DMS79 treated with DMSO at 0.1 percent for 48 hours (cell line): ENCODE results near the gene SGCA.

Experiments
- DNase-seq: peaks from one replicate; lab custom pipeline; 2025; lab: John Stamatoyannopoulos, UW

The SGCA gene

GRCh38 chr17:50209472-50210239 lies 43.9 kb downstream of the SGCA start:
- no peak for DNase-seq

GRCh38 chr17:50210240-50211225 lies 44.7 kb downstream of the SGCA start:
- no peak for DNase-seq

- no peak for DNase-seq
These were observed 45.7 kb downstream of the SGCA start for GRCh38 chr17:50211249-50212120.

GRCh38 chr17:50212121-50212843 lies 46.5 kb downstream of the SGCA start:
- DNase-seq = no peak

GRCh38 chr17:50213026-50214022 lies 47.5 kb downstream of the SGCA start:
- no peak for DNase-seq

GRCh38 chr17:50214976-50215760 lies 49.4 kb downstream of the SGCA start:
- no peak for DNase-seq

- DNase-seq = no peak
These were observed 51.8 kb downstream of the SGCA start for GRCh38 chr17:50217591-50217990.

GRCh38 chr17:50218071-50218759 lies 52.4 kb downstream of the SGCA start:
- DNase-seq = no peak

- no peak for DNase-seq
These were observed 53.0 kb downstream of the SGCA start for GRCh38 chr17:50218771-50219315.

- no peak for DNase-seq
These were observed 53.5 kb downstream of the SGCA start for GRCh38 chr17:50219342-50219741.

- DNase-seq = no peak
These were observed 54.2 kb downstream of the SGCA start for GRCh38 chr17:50219939-50220465.

GRCh38 chr17:50220811-50221210 lies 55.0 kb downstream of the SGCA start:
- no peak for DNase-seq

GRCh38 chr17:50221266-50221863 lies 55.6 kb downstream of the SGCA start:
- no peak for DNase-seq

GRCh38 chr17:50221864-50222545 lies 56.2 kb downstream of the SGCA start:
- no peak for DNase-seq

GRCh38 chr17:50222922-50223321 lies 57.1 kb downstream of the SGCA start:
- no peak for DNase-seq
